NCI-H345 treated with DMSO at 0.1 percent for 48 hours (cell line): ENCODE data around the gene DHRS13.
A peak's percentile ranks its signal among the peaks of the same experiment; 100 is the strongest.
"Not testable (repeated sequence)": the region's sequence is repeated elsewhere in the genome, so short reads cannot be mapped to it uniquely, and the experiment has no call there.

Source experiments
- DNase-seq: peaks from one replicate; lab custom pipeline; 2025; ENCODE audit not compliant: unreplicated experiment; lab: John Stamatoyannopoulos, UW

Gene DHRS13

GRCh38 chr17:28937044-28937729 lies 34.3 kb upstream of the DHRS13 start:
- no peak for DNase-seq

DNA sequence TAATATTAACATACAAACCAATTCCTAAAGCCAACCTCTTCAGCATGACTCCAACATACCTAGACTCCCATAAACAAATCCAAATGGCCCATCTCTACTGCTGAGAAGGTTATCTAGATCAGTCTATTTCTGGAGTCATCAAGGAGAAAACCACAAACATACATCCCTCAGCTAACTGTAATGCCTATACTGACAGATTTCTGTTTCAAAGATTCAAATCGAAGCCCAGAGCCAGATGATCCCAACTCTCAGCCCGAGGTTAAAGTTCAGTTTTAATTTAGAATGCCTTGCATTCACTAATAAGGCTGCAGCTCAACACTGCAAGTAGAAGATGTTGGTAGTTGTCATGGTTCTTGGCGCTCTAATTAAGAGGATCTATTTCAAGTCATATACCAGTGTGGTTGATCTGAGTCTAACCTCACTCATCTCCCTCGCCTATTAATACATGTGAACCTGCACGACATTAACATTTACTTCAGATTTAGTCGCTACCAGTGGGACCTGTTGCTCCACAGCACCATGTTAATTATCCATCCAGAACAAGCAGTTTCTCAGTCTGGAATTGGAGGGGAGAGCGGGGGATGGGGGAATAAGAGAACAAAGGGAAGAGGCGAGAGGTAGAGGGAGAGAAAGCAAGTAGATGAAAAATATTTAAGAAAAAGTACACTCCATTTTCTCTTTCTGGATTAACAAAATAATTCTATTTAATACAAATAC lies 33.0 kb upstream of the DHRS13 start:
- DNase-seq, result no peak

- not testable (repeated sequence) for DNase-seq
Measured at GRCh38 chr17:28934508-28934907, 31.6 kb upstream of the DHRS13 start.

DNA sequence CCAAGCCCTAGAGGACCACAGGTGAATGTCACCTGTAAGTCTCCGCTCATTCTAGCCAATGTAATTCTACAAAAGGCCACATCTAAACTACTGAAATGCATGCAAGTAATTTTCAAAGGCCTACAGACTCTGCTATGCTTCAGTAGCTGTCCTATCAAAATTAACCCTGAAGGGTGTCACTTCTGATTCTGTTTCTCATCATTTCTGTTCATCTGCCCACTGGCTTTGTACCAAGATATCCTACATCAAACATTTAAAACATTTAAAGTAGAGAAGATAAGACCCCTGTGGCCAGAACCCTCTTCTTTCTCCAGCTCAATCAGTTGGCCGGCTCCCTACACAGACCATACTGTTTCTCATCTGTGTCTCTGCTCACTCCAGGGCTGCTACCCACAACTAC lies 26.9 kb upstream of the DHRS13 start:
- DNase-seq, result no peak

- DNase-seq, result no peak
Measured at GRCh38 chr17:28928061-28928460, 25.2 kb upstream of the DHRS13 start.

GRCh38 chr17:28926786-28927185 lies 23.9 kb upstream of the DHRS13 start:
- no peak for DNase-seq

- DNase-seq, result no peak
Measured at GRCh38 chr17:28926366-28926765, 23.5 kb upstream of the DHRS13 start.

- DNase-seq, result no peak
Measured at GRCh38 chr17:28925912-28926365, 23.1 kb upstream of the DHRS13 start.

DNA sequence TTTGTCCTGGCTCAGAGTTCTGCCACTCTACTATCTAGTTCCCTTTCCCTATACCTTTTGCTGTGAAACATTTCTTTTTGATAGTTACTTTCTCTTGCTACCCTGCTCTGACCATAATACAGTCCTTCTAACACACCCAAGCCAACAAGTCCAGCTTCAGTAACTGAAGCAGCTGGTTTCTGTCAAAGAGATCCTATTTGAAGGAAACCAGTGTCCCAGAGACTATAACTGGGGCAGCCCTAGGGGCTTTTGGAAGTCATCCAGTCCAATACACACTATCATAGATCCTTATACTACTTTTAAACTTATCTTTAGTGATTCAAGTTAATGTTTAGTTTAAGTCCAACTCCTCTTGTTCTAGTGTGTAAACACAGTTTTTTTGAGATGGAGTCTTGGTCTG lies 17.3 kb upstream of the DHRS13 start:
- no peak for DNase-seq

- DNase-seq, result no peak
Measured at GRCh38 chr17:28918295-28918694, 15.4 kb upstream of the DHRS13 start.

DNA sequence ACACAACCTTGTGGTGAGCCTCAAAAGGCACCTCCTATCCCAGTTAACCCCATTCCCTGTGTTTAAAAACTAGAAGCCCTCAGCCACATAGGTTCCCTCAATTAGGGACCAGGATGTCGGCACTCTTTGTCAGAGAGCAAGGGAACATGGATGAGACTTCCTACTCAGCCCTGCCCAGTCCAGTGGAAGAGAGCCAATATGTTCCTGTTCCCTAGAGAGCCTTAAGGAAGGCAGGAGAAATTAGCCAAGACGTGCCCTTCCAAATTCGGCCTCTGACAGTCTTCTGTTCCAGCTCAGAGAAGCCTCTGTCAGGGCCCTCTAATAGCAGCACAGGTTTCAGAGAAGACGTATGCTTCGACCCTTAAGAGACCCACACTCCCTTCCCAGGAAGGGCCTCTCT lies 14.6 kb upstream of the DHRS13 start:
- no peak for DNase-seq

- no peak for DNase-seq
Measured at GRCh38 chr17:28917029-28917428, 14.2 kb upstream of the DHRS13 start.

DNA sequence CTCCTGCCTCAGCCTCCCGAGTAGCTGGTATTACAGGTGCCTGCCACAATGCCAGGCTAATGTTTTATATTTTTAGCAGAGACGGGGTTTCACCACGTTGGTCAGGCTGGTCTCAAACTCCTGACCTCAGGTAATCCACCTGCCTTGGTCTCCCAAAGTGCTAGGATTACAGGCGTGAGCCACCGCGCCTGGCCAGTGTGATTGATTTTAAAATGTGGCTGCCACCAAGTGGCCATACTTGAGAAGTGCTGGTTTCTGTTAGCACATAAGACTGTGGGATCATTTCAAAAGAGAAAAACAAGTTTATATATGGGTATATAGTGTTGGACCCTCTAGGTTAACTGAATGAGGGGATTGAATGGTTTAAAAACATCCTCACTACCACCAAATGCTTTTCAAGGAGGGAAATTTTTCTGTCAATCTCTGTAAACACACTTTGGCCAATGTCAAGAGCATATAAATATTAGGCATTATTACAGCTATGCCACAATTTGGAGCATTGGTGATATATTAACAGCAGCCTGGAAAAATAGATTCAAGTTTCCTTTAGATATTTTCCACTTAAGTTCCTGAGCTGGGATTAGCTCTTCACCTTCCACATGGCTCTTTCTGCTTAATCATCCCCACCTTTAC lies 13.5 kb upstream of the DHRS13 start:
- DNase-seq, result peak; percentile 16

DNA sequence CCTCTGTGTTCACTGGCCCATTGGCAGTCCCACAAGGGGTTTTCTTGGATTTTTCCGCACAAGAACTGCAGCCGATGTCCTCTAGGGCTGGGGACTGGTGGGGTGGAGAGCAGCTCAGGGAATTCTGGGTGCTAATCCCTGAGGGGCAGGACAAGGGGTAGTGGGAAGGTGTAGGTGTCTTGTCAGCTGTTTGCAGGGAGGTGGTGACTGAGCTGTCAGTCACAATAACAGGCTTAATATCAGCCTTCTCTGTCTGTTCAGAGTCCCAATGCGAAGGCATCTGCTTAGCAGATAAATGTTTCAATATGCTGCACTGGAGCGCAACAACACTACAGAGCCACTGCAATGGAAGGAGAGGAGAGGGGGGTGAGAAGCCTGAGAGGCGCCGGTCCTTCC lies 10.1 kb upstream of the DHRS13 start:
- no peak for DNase-seq

DNA sequence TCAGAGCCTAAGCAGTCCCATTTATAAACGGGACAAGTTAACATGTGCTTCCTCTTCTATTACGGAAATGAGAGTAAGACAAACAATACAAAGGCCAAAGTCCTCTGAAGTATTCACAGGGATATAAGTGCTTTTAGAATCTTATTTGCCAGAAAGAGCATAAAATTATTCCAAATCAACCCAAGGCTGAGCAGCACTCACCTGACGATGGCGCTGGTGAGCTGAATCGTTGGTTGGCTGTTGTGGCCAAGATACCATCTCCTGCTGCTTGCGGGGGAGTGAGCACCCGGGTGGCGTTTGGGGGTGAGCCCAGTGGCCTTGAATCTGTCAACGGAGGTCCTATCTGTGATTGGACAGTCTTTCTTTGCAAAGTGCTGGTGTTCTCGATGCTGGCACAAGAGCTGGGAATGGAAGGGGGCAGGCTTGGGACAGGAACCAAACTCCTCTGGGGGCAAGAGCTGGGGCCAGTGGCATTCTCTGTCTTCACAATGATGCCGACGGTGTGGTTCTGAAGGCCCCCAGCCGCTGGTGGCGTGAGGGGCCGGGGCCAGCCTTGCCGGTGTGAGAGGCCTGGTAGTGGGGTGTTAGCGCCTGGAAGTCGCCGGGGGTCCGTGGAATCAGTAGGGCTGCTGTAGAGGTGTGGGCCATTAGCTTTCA lies 9.5 kb upstream of the DHRS13 start:
- DNase-seq, result no peak

DNA sequence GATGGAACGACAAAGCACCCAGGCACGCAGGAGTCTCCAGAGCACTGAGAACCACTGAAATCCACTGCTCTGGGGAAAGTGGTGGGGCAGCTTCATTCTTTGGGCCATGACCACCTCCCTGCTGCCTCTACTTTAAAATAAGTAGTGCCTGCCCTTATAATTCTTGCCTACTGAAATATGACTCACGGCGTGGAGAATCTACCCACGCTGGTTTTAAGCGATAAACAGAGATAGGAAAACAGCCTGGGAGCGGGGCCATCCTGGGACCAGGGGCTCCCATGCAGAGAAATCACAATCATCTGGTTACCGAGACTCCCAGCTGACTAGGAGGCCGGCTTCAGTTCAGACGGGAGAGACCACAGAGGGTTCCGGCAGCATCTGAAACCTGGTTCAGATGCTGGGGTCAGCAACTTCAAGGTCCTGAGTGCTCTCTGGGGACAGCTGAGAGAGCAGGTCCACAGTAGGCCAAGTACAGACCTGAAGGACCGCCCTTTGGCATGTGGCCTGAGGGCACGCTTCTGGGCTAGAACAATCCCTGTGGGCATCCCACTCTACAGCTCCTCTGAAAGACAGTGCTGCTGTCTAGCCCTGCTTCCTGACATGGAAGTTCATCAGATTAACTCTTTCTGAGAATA lies 8.6 kb upstream of the DHRS13 start:
- DNase-seq, result no peak

DNA sequence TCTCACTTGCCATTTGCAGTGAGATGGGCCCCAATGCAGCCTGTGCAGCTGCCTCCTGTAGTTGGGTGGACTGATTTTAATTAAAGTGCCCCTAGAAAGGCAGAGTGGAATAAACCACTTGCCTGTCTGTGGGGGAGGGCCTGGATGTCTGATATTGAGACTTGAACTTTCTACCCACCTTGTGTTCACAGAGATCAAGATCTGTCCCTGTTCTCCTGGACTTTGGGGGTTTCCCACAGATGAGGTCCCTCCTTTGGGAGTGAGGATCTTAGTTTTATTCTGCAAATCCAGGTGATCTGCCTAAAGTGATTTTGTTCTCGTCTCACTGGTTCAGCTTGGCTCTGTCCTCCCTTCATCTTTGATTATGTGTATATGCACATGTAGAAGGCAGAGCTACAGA lies 7.7 kb upstream of the DHRS13 start:
- DNase-seq, result no peak

GRCh38 chr17:28908640-28909167 lies 5.8 kb upstream of the DHRS13 start:
- no peak for DNase-seq

GRCh38 chr17:28907709-28908475 lies 5.0 kb upstream of the DHRS13 start:
- DNase-seq, result no peak

- no peak for DNase-seq
Measured at GRCh38 chr17:28906706-28907438, 4.0 kb upstream of the DHRS13 start.
